HepG2 (cell line): ENCODE data around the gene ACAD8. TPM values are rescaled to one million over a fixed set of nuclear protein-coding genes. Genes with fewer than 3 reads are reported as not detected.
A peak's percentile ranks its signal among the peaks of the same experiment; 100 is the strongest.

Experiments used
- CHD4 ChIP-seq: fragments of 200-600 bp; sonication (generic); IDR thresholded peaks from 2 replicates; pipeline ENCODE4 v1.7.0; 2017; ENCODE audit warnings: mild to moderate bottlenecking, low read length, borderline replicate concordance
- EED ChIP-seq: sonication (generic); formaldehyde crosslinking; IDR thresholded peaks from 2 replicates; pipeline ENCODE4 v1.5.0; 2020; ENCODE audit warnings: mild to moderate bottlenecking, missing genetic modification reagents
- HNF4A ChIP-seq: sonication (generic); formaldehyde crosslinking; IDR thresholded peaks from 2 replicates; pipeline ENCODE4 v1.4.0; 2020; ENCODE audit warnings: missing genetic modification reagents
- MAF1 ChIP-seq: sonication (generic); formaldehyde crosslinking; IDR thresholded peaks from 2 replicates; pipeline ENCODE4 v1.5.0; 2020; ENCODE audit warnings: missing genetic modification reagents, borderline replicate concordance
- PCBP1 ChIP-seq: fragments of 200-400 bp; formaldehyde crosslinking; IDR thresholded peaks from 2 replicates; pipeline ENCODE4 v1.6.1; 2017; ENCODE audit warnings: mild to moderate bottlenecking, low read depth, low read length, borderline replicate concordance
- PHF8 ChIP-seq: sonication (generic); formaldehyde crosslinking; IDR thresholded peaks from 2 replicates; pipeline ENCODE4 v1.5.0; 2020; ENCODE audit warnings: missing genetic modification reagents
- POGZ ChIP-seq: sonication (generic); formaldehyde crosslinking; IDR thresholded peaks from 2 replicates; pipeline ENCODE4 v1.4.0; 2020; ENCODE audit warnings: mild to moderate bottlenecking, missing genetic modification reagents
- SNAPC2 ChIP-seq: sonication (generic); formaldehyde crosslinking; IDR thresholded peaks from 2 replicates; pipeline ENCODE4 v1.8.1; 2022; ENCODE audit warnings: mild to moderate bottlenecking, missing genetic modification reagents
- TP53 ChIP-seq: sonication (generic); formaldehyde crosslinking; conservative IDR thresholded peaks from 2 replicates; pipeline ENCODE4 v1.4.0; 2020; ENCODE audit warnings: missing genetic modification reagents
- ZBTB7A ChIP-seq: sonication (generic); formaldehyde crosslinking; IDR thresholded peaks from 2 replicates; pipeline ENCODE4 v1.8.0; 2022; ENCODE audit warnings: mild to moderate bottlenecking, missing genetic modification reagents
- ZIK1 ChIP-seq: sonication (generic); formaldehyde crosslinking; IDR thresholded peaks from 2 replicates; pipeline ENCODE4 v1.5.0; 2020; ENCODE audit warnings: mild to moderate bottlenecking, low read depth, missing genetic modification reagents, borderline replicate concordance
- ZNF609 ChIP-seq: sonication (generic); formaldehyde crosslinking; IDR thresholded peaks from 2 replicates; pipeline ENCODE4 v1.4.0; 2020; ENCODE audit warnings: mild to moderate bottlenecking, missing genetic modification reagents, borderline replicate concordance
- polyA plus RNA-seq, 8 experiments: library from polyadenylated mRNA; depleted of rRNA in 3 of 8; stranded (reverse) in 7 of 8; unstranded in 1 of 8; fragments of >200 nt; fragmentation: Illumina TruSeq in 4 of 8; extraction: Trizol in 4 of 8; gene quantifications; 2 replicates each; pipeline versions ENCODE4 v1.2.1 to v1.2.3, GENCODE V29; 2011 to 2016; ENCODE audit warnings: low read depth in 4 of 8, missing spikeins in 1 of 8, mixed read lengths in 1 of 8; ENCODE audit not compliant: insufficient read depth in 1 of 8
- total RNA-seq, 5 experiments: library from RNA; depleted of rRNA; stranded (reverse); fragments of >200 nt; fragmentation: Illumina TruSeq; extraction: Trizol; gene quantifications; 2 replicates each; pipeline ENCODE4 v1.2.3, GENCODE V29; 2016; ENCODE audit warnings: low read depth in 1 of 5
- TF ChIP-seq, protein P1 (sequence below): sonication (generic); formaldehyde crosslinking; IDR thresholded peaks from 2 replicates; pipeline ENCODE4 v1.5.1; 2020; ENCODE audit warnings: mild to moderate bottlenecking, missing genetic modification reagents, borderline replicate concordance
- TF ChIP-seq, protein P2 (sequence below): sonication (generic); formaldehyde crosslinking; IDR thresholded peaks from 2 replicates; pipeline ENCODE4 v1.4.0; 2020; ENCODE audit warnings: missing genetic modification reagents

The ACAD8 gene
- total and polyA plus RNA-seq, 2 of the 13 experiments (the other 11 are each of a cell fraction or from before 2014, with no cell fraction given), result 13.5 to 20.3 TPM

DNA sequence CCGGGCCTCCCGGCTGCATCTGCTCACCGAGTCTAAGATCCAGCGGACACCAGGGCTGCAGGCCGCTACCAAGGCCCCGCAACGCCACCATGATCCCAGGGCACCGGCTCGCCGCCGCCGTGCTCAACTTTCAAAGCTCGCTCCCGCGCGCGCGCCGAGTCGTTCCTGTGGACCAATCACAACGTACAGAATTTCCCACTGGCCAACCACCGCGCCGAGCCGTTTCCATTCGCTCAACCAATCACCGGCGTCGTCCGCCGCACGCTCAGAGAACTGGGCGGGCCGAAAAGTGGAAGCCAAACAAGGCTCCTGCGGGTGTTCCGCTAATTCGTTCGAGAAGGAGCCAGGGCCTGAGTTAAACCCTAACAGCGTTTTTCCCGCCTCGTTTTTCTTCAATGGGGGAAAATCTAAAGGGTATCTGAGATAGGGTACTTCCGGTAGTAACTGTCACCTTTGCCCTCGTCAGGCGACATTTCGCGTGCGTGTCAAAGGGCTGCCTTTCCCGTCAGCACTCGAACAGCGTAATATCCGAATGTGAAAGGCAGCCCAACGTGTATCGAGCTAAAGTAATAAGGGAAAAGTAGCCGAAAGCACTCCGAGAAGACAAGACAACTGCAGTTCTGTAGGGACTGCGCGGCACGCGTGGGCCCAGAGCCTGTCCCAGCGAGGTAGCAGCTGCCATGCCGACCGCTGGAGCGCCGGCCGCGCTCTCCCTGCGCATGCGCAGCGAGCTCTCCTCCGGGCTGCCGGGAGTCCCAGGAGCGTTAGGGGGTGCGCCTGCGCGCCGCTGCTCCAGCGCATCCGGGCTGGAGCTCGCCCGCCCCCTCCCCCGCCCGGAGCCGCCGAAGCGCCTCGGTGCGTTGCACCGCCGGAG lies 29.3 kb upstream of the ACAD8 start, which contains the start of the genes NCAPD3 and VPS26B (continued):
- TF ChIP-seq ZNF609 (CRISPR knock-in tag) (no peak), ZBTB7A (0 out of 2 replicates have a peak, but pooled peaks have one; percentile 20), PHF8 (CRISPR knock-in tag) (peak; percentile 95), ZIK1 (CRISPR knock-in tag) (no peak; the same call in 1 of the 2 replicates), POGZ (CRISPR knock-in tag) (peak; percentile 71; the same call in 1 of the 2 replicates), HNF4A (CRISPR knock-in tag) (no peak; the same call in 1 of the 2 replicates), PCBP1 (no peak), TP53 (CRISPR knock-in tag) (peak; percentile 78), CHD4 (no peak), SNAPC2 (CRISPR knock-in tag) (no peak; the same call in 1 of the 2 replicates), EED (CRISPR knock-in tag) (peak; percentile 86; the same call in 1 of the 2 replicates), MAF1 (peak; percentile 83; the same call in 1 of the 2 replicates)
- TF ChIP-seq, protein P1, sequence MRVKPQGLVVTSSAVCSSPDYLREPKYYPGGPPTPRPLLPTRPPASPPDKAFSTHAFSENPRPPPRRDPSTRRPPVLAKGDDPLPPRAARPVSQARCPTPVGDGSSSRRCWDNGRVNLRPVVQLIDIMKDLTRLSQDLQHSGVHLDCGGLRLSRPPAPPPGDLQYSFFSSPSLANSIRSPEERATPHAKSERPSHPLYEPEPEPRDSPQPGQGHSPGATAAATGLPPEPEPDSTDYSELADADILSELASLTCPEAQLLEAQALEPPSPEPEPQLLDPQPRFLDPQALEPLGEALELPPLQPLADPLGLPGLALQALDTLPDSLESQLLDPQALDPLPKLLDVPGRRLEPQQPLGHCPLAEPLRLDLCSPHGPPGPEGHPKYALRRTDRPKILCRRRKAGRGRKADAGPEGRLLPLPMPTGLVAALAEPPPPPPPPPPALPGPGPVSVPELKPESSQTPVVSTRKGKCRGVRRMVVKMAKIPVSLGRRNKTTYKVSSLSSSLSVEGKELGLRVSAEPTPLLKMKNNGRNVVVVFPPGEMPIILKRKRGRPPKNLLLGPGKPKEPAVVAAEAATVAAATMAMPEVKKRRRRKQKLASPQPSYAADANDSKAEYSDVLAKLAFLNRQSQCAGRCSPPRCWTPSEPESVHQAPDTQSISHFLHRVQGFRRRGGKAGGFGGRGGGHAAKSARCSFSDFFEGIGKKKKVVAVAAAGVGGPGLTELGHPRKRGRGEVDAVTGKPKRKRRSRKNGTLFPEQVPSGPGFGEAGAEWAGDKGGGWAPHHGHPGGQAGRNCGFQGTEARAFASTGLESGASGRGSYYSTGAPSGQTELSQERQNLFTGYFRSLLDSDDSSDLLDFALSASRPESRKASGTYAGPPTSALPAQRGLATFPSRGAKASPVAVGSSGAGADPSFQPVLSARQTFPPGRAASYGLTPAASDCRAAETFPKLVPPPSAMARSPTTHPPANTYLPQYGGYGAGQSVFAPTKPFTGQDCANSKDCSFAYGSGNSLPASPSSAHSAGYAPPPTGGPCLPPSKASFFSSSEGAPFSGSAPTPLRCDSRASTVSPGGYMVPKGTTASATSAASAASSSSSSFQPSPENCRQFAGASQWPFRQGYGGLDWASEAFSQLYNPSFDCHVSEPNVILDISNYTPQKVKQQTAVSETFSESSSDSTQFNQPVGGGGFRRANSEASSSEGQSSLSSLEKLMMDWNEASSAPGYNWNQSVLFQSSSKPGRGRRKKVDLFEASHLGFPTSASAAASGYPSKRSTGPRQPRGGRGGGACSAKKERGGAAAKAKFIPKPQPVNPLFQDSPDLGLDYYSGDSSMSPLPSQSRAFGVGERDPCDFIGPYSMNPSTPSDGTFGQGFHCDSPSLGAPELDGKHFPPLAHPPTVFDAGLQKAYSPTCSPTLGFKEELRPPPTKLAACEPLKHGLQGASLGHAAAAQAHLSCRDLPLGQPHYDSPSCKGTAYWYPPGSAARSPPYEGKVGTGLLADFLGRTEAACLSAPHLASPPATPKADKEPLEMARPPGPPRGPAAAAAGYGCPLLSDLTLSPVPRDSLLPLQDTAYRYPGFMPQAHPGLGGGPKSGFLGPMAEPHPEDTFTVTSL (CRISPR knock-in tag), result no peak
- TF ChIP-seq, protein P2, sequence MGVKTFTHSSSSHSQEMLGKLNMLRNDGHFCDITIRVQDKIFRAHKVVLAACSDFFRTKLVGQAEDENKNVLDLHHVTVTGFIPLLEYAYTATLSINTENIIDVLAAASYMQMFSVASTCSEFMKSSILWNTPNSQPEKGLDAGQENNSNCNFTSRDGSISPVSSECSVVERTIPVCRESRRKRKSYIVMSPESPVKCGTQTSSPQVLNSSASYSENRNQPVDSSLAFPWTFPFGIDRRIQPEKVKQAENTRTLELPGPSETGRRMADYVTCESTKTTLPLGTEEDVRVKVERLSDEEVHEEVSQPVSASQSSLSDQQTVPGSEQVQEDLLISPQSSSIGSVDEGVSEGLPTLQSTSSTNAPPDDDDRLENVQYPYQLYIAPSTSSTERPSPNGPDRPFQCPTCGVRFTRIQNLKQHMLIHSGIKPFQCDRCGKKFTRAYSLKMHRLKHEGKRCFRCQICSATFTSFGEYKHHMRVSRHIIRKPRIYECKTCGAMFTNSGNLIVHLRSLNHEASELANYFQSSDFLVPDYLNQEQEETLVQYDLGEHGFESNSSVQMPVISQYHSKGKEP (CRISPR knock-in tag), result no peak
